Bronchial epithelial cell (primary cell): ENCODE results near the gene IL36RN. TPM values are rescaled to one million over a fixed set of nuclear protein-coding genes. Genes with fewer than 3 reads are reported as not detected.

ENCODE experiments used
- DNase-seq: peaks from one replicate; pipeline ENCODE4 v3.0.0-alpha.2; 2010; ENCODE audit warnings: low read depth
- FAIRE-seq: peaks from 2 replicates; lab custom pipeline; 2011; peaks lifted over from hg19 to GRCh38; lab: Jason Lieb, UNC
- H3K27me3 ChIP-seq: 2 replicates; pipeline ENCODE4 v1.5.1; 2011; ENCODE audit warnings: low read length; ENCODE audit not compliant: control insufficient read depth, insufficient read depth
- H3K36me3 ChIP-seq: 2 replicates; pipeline ENCODE4 v1.5.1; 2011; ENCODE audit warnings: low read length; ENCODE audit not compliant: control insufficient read depth, insufficient read depth
- H3K4me3 ChIP-seq: 2 replicates; pipeline ENCODE4 v1.5.1; 2011; ENCODE audit warnings: mild to moderate bottlenecking, low read depth, low read length, control low read depth
- CTCF ChIP-seq: IDR thresholded peaks from 2 replicates; pipeline ENCODE4 v1.5.1; 2011; ENCODE audit warnings: mild to moderate bottlenecking, moderate library complexity, low read length, control low read depth, inconsistent platforms; ENCODE audit not compliant: insufficient read depth, severe bottlenecking
- total RNA-seq: library from RNA; depleted of rRNA; stranded (reverse); fragments of >200 nt; gene quantifications from 2 replicates; pipeline ENCODE4 v1.2.1, GENCODE V29; 2014

IL36RN gene
- total RNA-seq, 1 donor from 2014 or later = 1.1 TPM

GRCh38 chr2:113057117-113057516 is 1.9 kb upstream of the IL36RN start:
- TF ChIP-seq CTCF = no peak
- DNase-seq (no peak), FAIRE-seq (no peak)
- Histone ChIP-seq H3K27me3 (no peaks in the 10 kb centered on the region), H3K4me3 (no peak overlapping the region), H3K36me3 (no peaks in the 10 kb centered on the region)

GRCh38 chr2:113058411-113058994 is 495 bp upstream of the IL36RN start:
- FAIRE-seq = no peak
- peak; percentile 79 for DNase-seq
- H3K4me3 ChIP-seq = no peak overlapping the region

GRCh38 chr2:113060396-113060795 is 1.4 kb downstream of the IL36RN start:
- H3K36me3 ChIP-seq = no peaks in the 10 kb centered on the region
- FAIRE-seq (no peak), DNase-seq (peak; percentile 48)
- TF ChIP-seq CTCF = no peak
- no peak overlapping the region for H3K4me3 ChIP-seq
- no peaks in the 10 kb centered on the region for H3K27me3 ChIP-seq

More at GRCh38 chr2:113058411-113058994, 495 bp upstream of the IL36RN start:
- TF ChIP-seq CTCF = no peak
- Histone ChIP-seq H3K36me3 (no peaks in the 10 kb centered on the region), H3K27me3 (no peaks in the 10 kb centered on the region)

- Histone ChIP-seq H3K4me3 (no peak overlapping the region), H3K36me3 (no peaks in the 10 kb centered on the region), H3K27me3 (no peaks in the 10 kb centered on the region)
- DNase-seq = no peak
- no peak for TF ChIP-seq CTCF
- no peak for FAIRE-seq
Measured at GRCh38 chr2:113060796-113061195, 1.8 kb downstream of the IL36RN start.

GRCh38 chr2:113061241-113061640 is 2.2 kb downstream of the IL36RN start:
- no peak for DNase-seq
- no peaks in the 10 kb centered on the region for H3K36me3 ChIP-seq
- FAIRE-seq = no peak
- no peaks in the 10 kb centered on the region for H3K27me3 ChIP-seq
- no peak overlapping the region for H3K4me3 ChIP-seq
- TF ChIP-seq CTCF = no peak
